Erythroblast (primary cell): ENCODE data around the gene DCST2.

Experiments
- GATA1 ChIP-seq: IDR thresholded peaks from 2 replicates; pipeline ENCODE4 v1.6.1; 2011; ENCODE audit warnings: low read depth, mild to moderate bottlenecking, control low read depth, low read length, moderate library complexity
- POLR2A ChIP-seq: IDR thresholded peaks from 2 replicates; pipeline ENCODE4 v1.6.1; 2011; ENCODE audit warnings: mild to moderate bottlenecking, low read length

DNA sequence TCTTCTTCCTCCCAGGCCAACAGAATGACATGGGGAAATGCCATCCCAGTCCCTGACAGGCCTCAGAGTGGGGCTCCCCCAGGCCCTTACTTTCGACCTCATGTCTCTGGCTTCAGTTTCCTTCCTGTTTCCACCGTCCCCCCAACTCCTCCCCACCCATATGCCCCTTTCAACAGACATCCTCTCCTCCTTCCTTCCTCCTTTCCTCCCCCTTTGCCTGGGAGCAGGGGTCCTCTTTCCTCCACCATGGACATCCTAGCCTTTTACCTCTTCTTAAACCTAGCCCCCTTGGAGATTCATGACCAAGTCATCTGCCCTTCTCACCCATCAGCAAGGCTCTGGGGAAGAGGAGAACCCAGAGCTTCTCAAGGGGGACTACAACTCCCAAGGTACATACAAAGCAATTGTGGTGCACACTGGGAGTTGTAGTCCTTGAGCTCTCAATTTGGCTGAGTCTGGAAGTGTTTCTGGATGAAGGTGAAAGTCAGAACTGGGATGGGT, 26.9 kb downstream of the DCST2 start:
- TF ChIP-seq POLR2A, result no peak
- no peak for TF ChIP-seq GATA1
